HepG2 (cell line): ENCODE measurements around the gene NUDT22. TPM values are rescaled to one million over a fixed set of nuclear protein-coding genes. Genes with fewer than 3 reads are reported as not detected.
A peak's percentile ranks its signal among the peaks of the same experiment; 100 is the strongest.

Experiments
- ATF5 ChIP-seq: sonication (generic); formaldehyde crosslinking; IDR thresholded peaks from 2 replicates; pipeline ENCODE4 v1.4.0; 2020; ENCODE audit warnings: mild to moderate bottlenecking, low read depth, missing genetic modification reagents
- CBX2 ChIP-seq, 2 experiments: fragments of 200-600 bp in 1 of 2; sonication (generic); formaldehyde crosslinking in 1 of 2; IDR thresholded peaks; 2 replicates each; pipeline versions ENCODE4 v1.7.0 to v1.8.1; 2018 to 2022; ENCODE audit warnings: low read depth in 2 of 2, low read length in 1 of 2, mild to moderate bottlenecking in 1 of 2, missing genetic modification reagents in 1 of 2
- CHCHD3 ChIP-seq: sonication (generic); formaldehyde crosslinking; IDR thresholded peaks from 2 replicates; pipeline ENCODE4 v1.8.0; 2022; ENCODE audit warnings: mild to moderate bottlenecking, missing genetic modification reagents, moderate library complexity
- FOXM1 ChIP-seq: sonication (generic); formaldehyde crosslinking; IDR thresholded peaks from 2 replicates; pipeline ENCODE4 v1.5.0; 2020; ENCODE audit warnings: missing genetic modification reagents
- FOXP1 ChIP-seq, 2 experiments: fragments of 450-650 bp in 1 of 2; IDR thresholded peaks; 2 replicates each; pipeline ENCODE4 v1.6.1; 2017 to 2018; ENCODE audit warnings: antibody characterized with exemption in 1 of 2
- HMG20A ChIP-seq: IDR thresholded peaks from 2 replicates; pipeline ENCODE4 v1.6.1; 2016; ENCODE audit warnings: borderline replicate concordance
- IRX3 ChIP-seq: sonication (generic); formaldehyde crosslinking; IDR thresholded peaks from 2 replicates; pipeline ENCODE4 v1.8.1; 2023; ENCODE audit warnings: mild to moderate bottlenecking, low read depth, missing genetic modification reagents, borderline replicate concordance
- KAT8 ChIP-seq: IDR thresholded peaks from 2 replicates; pipeline ENCODE4 v1.6.1; 2016; ENCODE audit warnings: missing genetic modification reagents, missing compliant biosample characterization
- KDM5B ChIP-seq: sonication (generic); formaldehyde crosslinking; IDR thresholded peaks from 2 replicates; pipeline ENCODE4 v1.4.0; 2020; ENCODE audit warnings: missing genetic modification reagents, mild to moderate bottlenecking, borderline replicate concordance
- MATR3 ChIP-seq: sonication (generic); formaldehyde crosslinking; IDR thresholded peaks from 2 replicates; pipeline ENCODE4 v1.4.0; 2020; ENCODE audit warnings: missing genetic modification reagents
- MTA3 ChIP-seq: sonication (generic); formaldehyde crosslinking; IDR thresholded peaks from 2 replicates; pipeline ENCODE4 v1.4.0; 2020; ENCODE audit warnings: missing genetic modification reagents
- NR1H2 ChIP-seq: sonication (generic); formaldehyde crosslinking; IDR thresholded peaks from 2 replicates; pipeline ENCODE4 v1.8.1; 2022; ENCODE audit warnings: low read depth, missing genetic modification reagents, borderline replicate concordance
- NR2F2 ChIP-seq: IDR thresholded peaks from 2 replicates; pipeline ENCODE4 v1.6.1; 2012; ENCODE audit warnings: low read depth, inconsistent platforms, borderline replicate concordance
- RARA ChIP-seq: IDR thresholded peaks from 2 replicates; pipeline ENCODE4 v1.6.1; 2016; ENCODE audit warnings: missing genetic modification reagents, missing compliant biosample characterization
- RELA ChIP-seq: sonication (generic); formaldehyde crosslinking; IDR thresholded peaks from 2 replicates; pipeline ENCODE4 v1.4.0; 2020; ENCODE audit warnings: missing genetic modification reagents
- RFX5 ChIP-seq: IDR thresholded peaks from 2 replicates; pipeline ENCODE4 v1.6.1; 2011; ENCODE audit warnings: low read depth, low read length, improper control_type of control experiment
- SAFB2 ChIP-seq: sonication (generic); formaldehyde crosslinking; IDR thresholded peaks from 2 replicates; pipeline ENCODE4 v1.5.1; 2020; ENCODE audit warnings: missing genetic modification reagents, low read depth, mild to moderate bottlenecking, borderline replicate concordance
- TCF7 ChIP-seq: sonication (generic); IDR thresholded peaks from 2 replicates; pipeline ENCODE4 v1.6.1; 2016; ENCODE audit warnings: antibody characterized with exemption, low read depth
- U2AF1 ChIP-seq: fragments of 200-400 bp; formaldehyde crosslinking; optimal IDR thresholded peaks from 2 replicates; pipeline ENCODE3; 2017; ENCODE audit warnings: mild to moderate bottlenecking, low read depth, low read length
- XBP1 ChIP-seq: sonication (generic); formaldehyde crosslinking; IDR thresholded peaks from 2 replicates; pipeline ENCODE4 v1.5.0; 2020; ENCODE audit warnings: missing genetic modification reagents
- ZBTB21 ChIP-seq: sonication (generic); formaldehyde crosslinking; IDR thresholded peaks from 2 replicates; pipeline ENCODE4 v1.4.0; 2020; ENCODE audit warnings: missing genetic modification reagents
- ZBTB25 ChIP-seq: IDR thresholded peaks from 2 replicates; pipeline ENCODE4 v1.6.1; 2018; ENCODE audit warnings: missing genetic modification reagents
- ZFAT ChIP-seq: sonication (generic); formaldehyde crosslinking; conservative IDR thresholded peaks from 2 replicates; pipeline ENCODE4 v1.8.1; 2023; ENCODE audit warnings: missing genetic modification reagents, inconsistent platforms
- ZNF17 ChIP-seq: sonication (generic); formaldehyde crosslinking; IDR thresholded peaks from 2 replicates; pipeline ENCODE4 v1.5.0; 2020; ENCODE audit warnings: mild to moderate bottlenecking, missing genetic modification reagents
- ZNF274 ChIP-seq: sonication (generic); formaldehyde crosslinking; IDR thresholded peaks from 2 replicates; pipeline ENCODE4 v1.5.1; 2020; ENCODE audit warnings: mild to moderate bottlenecking, missing genetic modification reagents
- ZNF329 ChIP-seq: sonication (generic); formaldehyde crosslinking; IDR thresholded peaks from 2 replicates; pipeline ENCODE4 v1.9.0; 2021; ENCODE audit warnings: low read depth, mild to moderate bottlenecking, missing genetic modification reagents
- ZNF383 ChIP-seq: sonication (generic); formaldehyde crosslinking; IDR thresholded peaks from 2 replicates; pipeline ENCODE4 v1.4.0; 2020; ENCODE audit warnings: missing genetic modification reagents, mild to moderate bottlenecking, borderline replicate concordance
- ZNF773 ChIP-seq: sonication (generic); formaldehyde crosslinking; IDR thresholded peaks from 2 replicates; pipeline ENCODE4 v1.4.0; 2020; ENCODE audit warnings: missing genetic modification reagents, borderline replicate concordance
- ZNF788 ChIP-seq: sonication (generic); formaldehyde crosslinking; IDR thresholded peaks from 2 replicates; pipeline ENCODE4 v1.5.0; 2020; ENCODE audit warnings: mild to moderate bottlenecking, missing genetic modification reagents, borderline replicate concordance
- ZSCAN9 ChIP-seq: IDR thresholded peaks from 2 replicates; pipeline ENCODE4 v1.6.1; 2016; ENCODE audit warnings: borderline replicate concordance
- polyA plus RNA-seq, 8 experiments: library from polyadenylated mRNA; depleted of rRNA in 3 of 8; stranded (reverse) in 7 of 8; unstranded in 1 of 8; fragments of >200 nt; fragmentation: Illumina TruSeq in 4 of 8; extraction: Trizol in 4 of 8; gene quantifications; 2 replicates each; pipeline versions ENCODE4 v1.2.1 to v1.2.3, GENCODE V29; 2011 to 2016; ENCODE audit warnings: low read depth in 4 of 8, missing spikeins in 1 of 8, mixed read lengths in 1 of 8; ENCODE audit not compliant: insufficient read depth in 1 of 8
- total RNA-seq, 5 experiments: library from RNA; depleted of rRNA; stranded (reverse); fragments of >200 nt; fragmentation: Illumina TruSeq; extraction: Trizol; gene quantifications; 2 replicates each; pipeline ENCODE4 v1.2.3, GENCODE V29; 2016; ENCODE audit warnings: low read depth in 1 of 5

NUDT22 gene
- total and polyA plus RNA-seq, 2 of the 13 experiments (the other 11 are each of a cell fraction or from before 2014, with no cell fraction given): 33.5 to 39.8 TPM

GRCh38 chr11:64245797-64246620 lies 19.9 kb downstream of the NUDT22 start (continued):
- no peak for TF ChIP-seq U2AF1
- TF ChIP-seq ZNF274 (CRISPR knock-in tag): peak; percentile 45; the same call in 1 of the 2 replicates
- 0 out of 2 replicates have a peak, but pooled peaks have one; percentile 18 for TF ChIP-seq ZNF788 (CRISPR knock-in tag)
- no peak for TF ChIP-seq ZNF329 (CRISPR knock-in tag)
- TF ChIP-seq HMG20A (CRISPR knock-in tag): no peak
- TF ChIP-seq ZNF773 (CRISPR knock-in tag): 0 out of 2 replicates have a peak, but pooled peaks have one; percentile 12
- no peak for TF ChIP-seq NR1H2 (CRISPR knock-in tag)
- TF ChIP-seq RELA (CRISPR knock-in tag): no peak
- TF ChIP-seq TCF7: no peak
- no peak for TF ChIP-seq ZSCAN9
- TF ChIP-seq CBX2 (IDR thresholded peaks at IDR 0.05; ENCODE audit: low read depth, low read length): no peak
- no peak for TF ChIP-seq CBX2 (CRISPR knock-in tag; IDR thresholded peaks at IDR 0.05; ENCODE audit: low read depth)
- no peak for TF ChIP-seq RFX5
- TF ChIP-seq FOXP1 (IDR thresholded peaks at IDR 0.05): no peak
- TF ChIP-seq FOXP1 (CRISPR knock-in tag; IDR thresholded peaks at IDR 0.05): no peak
- TF ChIP-seq NR2F2: no peak
- TF ChIP-seq MTA3 (CRISPR knock-in tag): no peak
- no peak for TF ChIP-seq CHCHD3
- no peak for TF ChIP-seq ATF5 (CRISPR knock-in tag)
- no peak for TF ChIP-seq ZBTB21 (CRISPR knock-in tag)
- TF ChIP-seq ZNF17: no peak
- no peak for TF ChIP-seq ZBTB25 (CRISPR knock-in tag)
- no peak for TF ChIP-seq IRX3 (CRISPR knock-in tag)
- no peak for TF ChIP-seq XBP1 (CRISPR knock-in tag)
- TF ChIP-seq KDM5B: no peak
- no peak for TF ChIP-seq ZNF383 (CRISPR knock-in tag)
- no peak for TF ChIP-seq MATR3
- no peak for TF ChIP-seq ZFAT (CRISPR knock-in tag)
- TF ChIP-seq FOXM1: no peak
- no peak; the same call in 1 of the 2 replicates for TF ChIP-seq RARA (CRISPR knock-in tag)
- TF ChIP-seq SAFB2 (CRISPR knock-in tag): no peak
- no peak for TF ChIP-seq KAT8 (CRISPR knock-in tag)
